DOHH2 (cell line): ENCODE results near the gene MRPL22.
"Not testable (repeated sequence)": the region's sequence is repeated elsewhere in the genome, so short reads cannot be mapped to it uniquely, and the experiment has no call there.

Experiments used
- H3F3A ChIP-seq: fragments of 200-600 bp; sonication (generic), shearing (Covaris generic); 2 replicates; pipeline ENCODE4 v1.6.0; 2016; ENCODE audit warnings: antibody characterized with exemption, mild to moderate bottlenecking; ENCODE audit not compliant: control insufficient read depth, insufficient read depth
- H3K27ac ChIP-seq: fragments of 200-600 bp; sonication (generic); 2 replicates; pipeline ENCODE4 v1.5.1; 2014; ENCODE audit warnings: low read depth, mild to moderate bottlenecking, low read length, moderate library complexity
- H3K27me3 ChIP-seq: fragments of 200-600 bp; sonication (generic); 2 replicates; pipeline ENCODE4 v1.6.1; 2014; ENCODE audit warnings: mild to moderate bottlenecking, low read length, mixed read lengths; ENCODE audit not compliant: control insufficient read depth
- H3K36me3 ChIP-seq: fragments of 200-600 bp; sonication (generic); 2 replicates; pipeline ENCODE4 v1.6.1; 2014; ENCODE audit warnings: mild to moderate bottlenecking, low read length, moderate library complexity, mixed read lengths; ENCODE audit not compliant: control insufficient read depth
- H3K4me1 ChIP-seq: fragments of 200-600 bp; sonication (generic); 2 replicates; pipeline ENCODE4 v1.6.1; 2014; ENCODE audit warnings: mild to moderate bottlenecking, low read length, mixed read lengths; ENCODE audit not compliant: control insufficient read depth
- H3K4me2 ChIP-seq: fragments of 200-600 bp; sonication (generic); 2 replicates; pipeline ENCODE4 v1.6.0; 2014; ENCODE audit warnings: mild to moderate bottlenecking, low read length, moderate library complexity
- H3K4me3 ChIP-seq: fragments of 200-600 bp; sonication (generic); 2 replicates; pipeline ENCODE4 v1.5.1; 2014; ENCODE audit warnings: mild to moderate bottlenecking, low read length, mixed read lengths
- H3K79me2 ChIP-seq: fragments of 200-600 bp; sonication (generic); 2 replicates; pipeline ENCODE4 v1.6.1; 2014; ENCODE audit warnings: mild to moderate bottlenecking, low read length, mixed read lengths; ENCODE audit not compliant: control insufficient read depth
- H3K9me2 ChIP-seq: fragments of 200-600 bp; sonication (generic); replicated peaks from 2 replicates; pipeline ENCODE4 v1.6.1; 2014; ENCODE audit warnings: mild to moderate bottlenecking, low read length, mixed read lengths; ENCODE audit not compliant: control insufficient read depth
- H3K9me3 ChIP-seq: fragments of 200-600 bp; sonication (generic); 2 replicates; pipeline ENCODE4 v1.6.1; 2014; ENCODE audit warnings: antibody characterized with exemption, low read length, mixed read lengths; ENCODE audit not compliant: control insufficient read depth, insufficient read depth
- H4K20me1 ChIP-seq: fragments of 200-600 bp; sonication (generic); 2 replicates; pipeline ENCODE4 v1.6.0; 2014; ENCODE audit warnings: low read depth, mild to moderate bottlenecking, antibody characterized with exemption, low read length, moderate library complexity; ENCODE audit not compliant: control insufficient read depth, insufficient read depth
- CTCF ChIP-seq: fragments of 200-600 bp; sonication (generic); IDR thresholded peaks from one replicate; pipeline ENCODE4 v1.5.1; 2014; ENCODE audit warnings: antibody characterized with exemption, mild to moderate bottlenecking, low read depth, low read length; ENCODE audit not compliant: poor library complexity, severe bottlenecking
- EZH2phosphoT487 ChIP-seq: fragments of 200-600 bp; sonication (generic); IDR thresholded peaks from 2 replicates; pipeline ENCODE4 v1.6.1; 2017; ENCODE audit warnings: borderline replicate concordance, mild to moderate bottlenecking, antibody characterized with exemption, low read length, moderate library complexity, mixed read lengths

Gene MRPL22

GRCh38 chr5:154977409-154977808, 36.5 kb downstream of the MRPL22 start:
- Histone ChIP-seq H3K27me3 (no peaks in the 10 kb centered on the region), H3K9me2 (no peaks in the 10 kb centered on the region), H3K4me3 (no peak overlapping the region), H3K4me1 (no peaks in the 10 kb centered on the region), H4K20me1 (no peaks in the 10 kb centered on the region), H3K4me2 (no peak overlapping the region), H3K27ac (no peak overlapping the region), H3F3A (no peaks in the 10 kb centered on the region), H3K9me3 (no peaks in the 10 kb centered on the region; the same call in 1 of the 2 replicates), H3K36me3 (no peaks in the 10 kb centered on the region), H3K79me2 (no peaks in the 10 kb centered on the region)
- TF ChIP-seq EZH2phosphoT487, result no peak
- no peak for TF ChIP-seq CTCF

- not testable (repeated sequence) for H3K4me1 ChIP-seq, H3K4me2 ChIP-seq, H3K4me3 ChIP-seq, H3K9me2 ChIP-seq, H3F3A ChIP-seq, H3K9me3 ChIP-seq, H4K20me1 ChIP-seq, H3K27me3 ChIP-seq, H3K79me2 ChIP-seq, H3K36me3 ChIP-seq, H3K27ac ChIP-seq
These were observed 37.4 kb downstream of the MRPL22 start for GRCh38 chr5:154978294-154978693.

GRCh38 chr5:154984946-154985516, 44.2 kb downstream of the MRPL22 start:
- no peaks in the 10 kb centered on the region for H4K20me1 ChIP-seq
- no peaks in the 10 kb centered on the region for H3K4me1 ChIP-seq
- H3K27ac ChIP-seq, result no peak overlapping the region
- no peaks in the 10 kb centered on the region for H3K79me2 ChIP-seq
- TF ChIP-seq EZH2phosphoT487 (no peak), CTCF (no peak)
- no peaks in the 10 kb centered on the region for H3K9me3 ChIP-seq
- H3K27me3 ChIP-seq, result peaks cover 14% of the 10 kb centered on the region; the same call in 1 of the 2 replicates
- no peaks in the 10 kb centered on the region for H3K36me3 ChIP-seq
- no peak overlapping the region for H3K4me2 ChIP-seq
- H3K9me2 ChIP-seq, result no peaks in the 10 kb centered on the region
- no peaks in the 10 kb centered on the region for H3F3A ChIP-seq
- H3K4me3 ChIP-seq, result no peak overlapping the region

GRCh38 chr5:154986151-154986550, 45.3 kb downstream of the MRPL22 start:
- no peaks in the 10 kb centered on the region for H3K9me3 ChIP-seq
- peaks cover 14% of the 10 kb centered on the region; the same call in 1 of the 2 replicates for H3K27me3 ChIP-seq
- H3K27ac ChIP-seq, result no peak overlapping the region
- H3K36me3 ChIP-seq, result no peaks in the 10 kb centered on the region
- no peaks in the 10 kb centered on the region for H3F3A ChIP-seq
- H3K79me2 ChIP-seq, result no peaks in the 10 kb centered on the region
- no peak overlapping the region for H3K4me3 ChIP-seq
- H3K9me2 ChIP-seq, result no peaks in the 10 kb centered on the region
- no peaks in the 10 kb centered on the region for H4K20me1 ChIP-seq
- H3K4me1 ChIP-seq, result no peaks in the 10 kb centered on the region
- H3K4me2 ChIP-seq, result no peak overlapping the region
- TF ChIP-seq EZH2phosphoT487, result no peak
- TF ChIP-seq CTCF, result no peak
